Calu3 (cell line): ENCODE results near the gene FABP7. TPM values are rescaled to one million over a fixed set of nuclear protein-coding genes. Genes with fewer than 3 reads are reported as not detected.

Experiments
- BruUV-seq: library from RNA; stranded (reverse); fragments of 400-500 nt; replicated peaks from 2 replicates; lab custom pipeline; 2021; lab: Mats Ljungman, UMichigan
- CTCF ChIA-PET: fragments of 300-600 bp; sonication (Branson Sonifier 250); formaldehyde crosslinking; loops from one replicate; lab custom pipeline; 2022; ENCODE audit warnings: antibody characterized with exemption; lab: Charles Lee
- DNase-seq: peaks from one replicate; pipeline ENCODE4 v3.0.0; 2022
- H3K27ac Mint-ChIP-seq: one replicate; pipeline ENCODE4 v1.8.0; 2022; ENCODE audit warnings: mixed read lengths; ENCODE audit not compliant: unreplicated experiment
- H3K27me3 Mint-ChIP-seq: one replicate; pipeline ENCODE4 v1.8.0; 2022; ENCODE audit warnings: mixed read lengths; ENCODE audit not compliant: unreplicated experiment
- H3K36me3 Mint-ChIP-seq: one replicate; pipeline ENCODE4 v1.8.0; 2022; ENCODE audit warnings: mild to moderate bottlenecking, moderate library complexity, mixed read lengths; ENCODE audit not compliant: insufficient read depth, unreplicated experiment
- H3K4me1 Mint-ChIP-seq: one replicate; pipeline ENCODE4 v1.8.0; 2022; ENCODE audit warnings: mild to moderate bottlenecking, low read depth, mixed read lengths; ENCODE audit not compliant: unreplicated experiment
- H3K4me3 Mint-ChIP-seq: one replicate; pipeline ENCODE4 v1.8.0; 2022; ENCODE audit warnings: mild to moderate bottlenecking, low read depth, moderate library complexity, mixed read lengths; ENCODE audit not compliant: unreplicated experiment
- H3K9me3 Mint-ChIP-seq: one replicate; pipeline ENCODE4 v1.8.0; 2022; ENCODE audit warnings: low read depth, mixed read lengths; ENCODE audit not compliant: unreplicated experiment
- CTCF ChIP-seq: fragments of 200-600 bp; IDR thresholded peaks from one replicate; pipeline ENCODE4 v1.8.0; 2022; ENCODE audit warnings: antibody characterized with exemption; ENCODE audit not compliant: unreplicated experiment
- intact Hi-C: fragments of 100-400 bp; cut with micrococcal nuclease; formaldehyde crosslinking; loops from one replicate; pipeline ENCODE4 v1.10.0; 2022; ENCODE audit not compliant: unreplicated experiment
- total RNA-seq: library from RNA; stranded (reverse); gene quantifications from 2 replicates; pipeline ENCODE4 v1.2.3, GENCODE V29; 2022

FABP7 gene
- total RNA-seq, 1 experiment from 2014 or later, result not detected

GRCh38 chr6:122832459-122832858, 52.9 kb downstream of the FABP7 start:
- H3K27me3 Mint-ChIP-seq, result no peaks in the 10 kb centered on the region
- intact Hi-C loops, result loop anchor here (10.0 kb wide), 1 partner anchor 58 kb away; the partner anchor contains the start of gene FABP7
- H3K4me3 Mint-ChIP-seq, result no peak overlapping the region
- TF ChIP-seq CTCF, result no peak
- CTCF ChIA-PET, result no interaction called here
- no peak overlapping the region for H3K27ac Mint-ChIP-seq
- no peaks in the 10 kb centered on the region for H3K4me1 Mint-ChIP-seq
- H3K36me3 Mint-ChIP-seq, result no peaks in the 10 kb centered on the region
- DNase-seq, result no peak
- BruUV-seq, result no TSS peak
- no peaks in the 10 kb centered on the region for H3K9me3 Mint-ChIP-seq

GRCh38 chr6:122833021-122833491, 53.5 kb downstream of the FABP7 start:
- no peak overlapping the region for H3K27ac Mint-ChIP-seq
- no TSS peak for BruUV-seq
- TF ChIP-seq CTCF, result no peak
- no peaks in the 10 kb centered on the region for H3K27me3 Mint-ChIP-seq
- DNase-seq, result no peak
- no peaks in the 10 kb centered on the region for H3K9me3 Mint-ChIP-seq
- no peak overlapping the region for H3K4me3 Mint-ChIP-seq
- H3K36me3 Mint-ChIP-seq, result no peaks in the 10 kb centered on the region
- CTCF ChIA-PET, result no interaction called here
- intact Hi-C loops, result loop anchor here (10.0 kb wide), 1 partner anchor 58 kb away; the partner anchor contains the start of gene FABP7
- no peaks in the 10 kb centered on the region for H3K4me1 Mint-ChIP-seq

Other genes with a start within 250 kb of the FABP7 start
- 11.8 and 17.2 TPM in 2 replicates for gene PKIB, start 169.3 kb upstream of the FABP7 start, total RNA-seq
- 1.6 and 1.8 TPM in 2 replicates for gene SMPDL3A, start 9.5 kb downstream of the FABP7 start, total RNA-seq
- gene CLVS2, start 216.5 kb downstream of the FABP7 start, total RNA-seq, result not detected in 2 replicates